SJSA1 (cell line): ENCODE results near the gene SLC25A45. TPM values are rescaled to one million over a fixed set of nuclear protein-coding genes. Genes with fewer than 3 reads are reported as not detected.
A peak's percentile ranks its signal among the peaks of the same experiment; 100 is the strongest.

Experiments
- DNase-seq, 2 experiments: peaks; one replicate each; pipeline ENCODE4 v3.0.0-alpha.2; 2015 to 2020; ENCODE audit warnings: low spot score in 2 of 2, low read depth in 1 of 2
- H3K27ac ChIP-seq: fragments of 250-450 bp; sonication (Bioruptor Pico); 2 replicates; pipeline ENCODE4 v1.5.1; 2020; ENCODE audit warnings: mild to moderate bottlenecking, moderate library complexity
- H3K27me3 ChIP-seq: fragments of 250-450 bp; sonication (Bioruptor Pico); replicated peaks from 2 replicates; pipeline ENCODE4 v1.5.1; 2020; ENCODE audit warnings: mild to moderate bottlenecking, moderate library complexity
- H3K36me3 ChIP-seq: fragments of 250-450 bp; sonication (Bioruptor Pico); 2 replicates; pipeline ENCODE4 v1.5.1; 2020; ENCODE audit warnings: mild to moderate bottlenecking
- H3K4me1 ChIP-seq: fragments of 250-450 bp; sonication (Bioruptor Pico); replicated peaks from 2 replicates; pipeline ENCODE4 v1.6.1; 2021; ENCODE audit warnings: mild to moderate bottlenecking
- H3K4me3 ChIP-seq: fragments of 250-450 bp; sonication (Bioruptor Pico); 2 replicates; pipeline ENCODE4 v1.5.1; 2020; ENCODE audit warnings: mild to moderate bottlenecking
- H3K9me3 ChIP-seq: fragments of 250-450 bp; sonication (Bioruptor Pico); replicated peaks from 2 replicates; pipeline ENCODE4 v1.5.1; 2020; ENCODE audit warnings: mild to moderate bottlenecking
- total RNA-seq: library from RNA; depleted of rRNA; stranded (reverse); fragments of >200 nt; shearing (Covaris generic); gene quantifications from 2 replicates; pipeline ENCODE4 v1.2.3, GENCODE V29; 2014

SLC25A45 gene
- total RNA-seq, 1 experiment from 2014 or later, result 3.1 TPM

GRCh38 chr11:65392899-65393298 is 10.5 kb upstream of the SLC25A45 start:
- Histone ChIP-seq H3K36me3 (peaks cover 98% of the 10 kb centered on the region), H3K9me3 (no peaks in the 10 kb centered on the region), H3K27ac (no peak overlapping the region), H3K4me1 (peaks cover 40% of the 10 kb centered on the region), H3K27me3 (no peaks in the 10 kb centered on the region), H3K4me3 (no peak overlapping the region)
- no peak for DNase-seq

DNA sequence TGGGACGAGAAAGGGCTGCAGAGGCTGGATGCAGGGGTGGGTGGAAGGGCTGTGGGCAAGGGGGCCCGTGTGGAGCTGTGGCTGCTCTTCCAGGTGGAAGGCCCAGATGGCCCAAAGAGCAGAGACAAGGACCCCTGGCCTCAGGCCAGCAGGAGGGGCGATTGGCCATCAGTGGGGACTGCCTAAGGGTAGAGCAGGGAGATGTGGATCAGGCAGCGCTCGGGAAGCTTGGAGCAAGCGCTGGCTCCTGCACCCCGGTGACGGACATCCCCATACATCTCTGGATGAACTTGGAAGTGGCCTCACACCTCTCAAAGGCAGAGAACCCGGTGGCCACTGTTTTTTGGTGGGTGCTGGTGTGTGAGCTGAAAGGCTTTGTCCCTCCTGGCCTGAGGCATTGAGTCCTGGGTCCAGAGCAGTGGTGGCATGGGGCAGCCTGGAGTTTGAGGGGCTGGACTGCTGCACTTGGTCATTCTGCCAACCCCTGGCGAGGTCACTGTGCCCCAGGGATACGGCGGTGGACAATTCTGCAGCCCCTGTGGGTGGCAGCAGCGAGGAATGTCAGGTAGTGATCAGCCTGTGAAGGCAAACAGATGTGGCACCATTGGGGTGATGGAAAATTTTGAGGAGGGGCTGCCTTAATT is 9.9 kb upstream of the SLC25A45 start:
- Histone ChIP-seq H3K27ac (no peak overlapping the region), H3K9me3 (no peaks in the 10 kb centered on the region), H3K4me3 (no peak overlapping the region), H3K36me3 (peaks cover 98% of the 10 kb centered on the region), H3K27me3 (no peaks in the 10 kb centered on the region), H3K4me1 (peaks cover 45% of the 10 kb centered on the region)
- no peak for DNase-seq

DNA sequence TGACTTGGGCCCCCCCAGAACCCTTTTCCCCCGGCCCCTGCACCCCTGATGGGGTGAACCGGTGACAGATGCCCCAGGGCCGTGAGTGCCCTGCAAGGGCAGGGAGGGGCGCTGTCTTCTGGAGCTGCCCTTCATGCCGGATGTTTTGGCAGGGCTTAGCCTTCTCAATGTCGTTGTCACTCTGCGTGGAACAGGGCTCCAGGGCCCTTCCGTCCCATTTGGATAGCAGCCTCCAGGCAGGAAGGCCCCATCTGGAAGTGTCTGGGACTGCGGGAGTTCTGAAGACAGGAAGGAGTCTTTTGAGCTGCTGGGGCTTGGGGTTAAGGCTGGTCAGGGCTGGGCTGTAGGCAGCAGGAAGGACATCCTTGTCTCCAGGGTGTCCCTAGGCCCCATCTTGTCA is 8.6 kb upstream of the SLC25A45 start:
- DNase-seq, result peak; percentile 57 to 74
- Histone ChIP-seq H3K4me3 (0 out of 2 replicates have a peak overlapping the region, but pooled peaks have one; percentile 3), H3K27ac (peak overlapping the region; percentile 45)

GRCh38 chr11:65390099-65390941 is 7.9 kb upstream of the SLC25A45 start:
- H3K27ac ChIP-seq, result peak overlapping the region; percentile 45
- peaks cover 90% of the 10 kb centered on the region for H3K36me3 ChIP-seq
- no peaks in the 10 kb centered on the region for H3K27me3 ChIP-seq
- H3K4me3 ChIP-seq, result 0 out of 2 replicates have a peak overlapping the region, but pooled peaks have one; percentile 3
- peaks cover 63% of the 10 kb centered on the region for H3K4me1 ChIP-seq
- DNase-seq, result peak; percentile 68 to 72
- H3K9me3 ChIP-seq, result peaks cover 3% of the 10 kb centered on the region; the same call in 1 of the 2 replicates

More for the DNA sequence above, 8.6 kb upstream of the SLC25A45 start:
- Histone ChIP-seq H3K36me3 (peaks cover 97% of the 10 kb centered on the region), H3K27me3 (no peaks in the 10 kb centered on the region), H3K4me1 (peaks cover 59% of the 10 kb centered on the region), H3K9me3 (peaks cover 3% of the 10 kb centered on the region; the same call in 1 of the 2 replicates)

GRCh38 chr11:65389294-65389980 is 7.0 kb upstream of the SLC25A45 start:
- peak overlapping the region; percentile 45 for H3K27ac ChIP-seq
- no peak overlapping the region for H3K4me3 ChIP-seq
- DNase-seq, result peak; percentile 44 to 59
- peaks cover 72% of the 10 kb centered on the region for H3K4me1 ChIP-seq
- peaks cover 3% of the 10 kb centered on the region; the same call in 1 of the 2 replicates for H3K9me3 ChIP-seq
- H3K36me3 ChIP-seq, result peaks cover 81% of the 10 kb centered on the region
- no peaks in the 10 kb centered on the region for H3K27me3 ChIP-seq

GRCh38 chr11:65388731-65389130 is 6.3 kb upstream of the SLC25A45 start:
- H3K4me1 ChIP-seq, result peaks cover 79% of the 10 kb centered on the region
- peaks cover 74% of the 10 kb centered on the region for H3K36me3 ChIP-seq
- H3K27me3 ChIP-seq, result no peaks in the 10 kb centered on the region
- no peak for DNase-seq
- H3K27ac ChIP-seq, result no peak overlapping the region
- no peak overlapping the region for H3K4me3 ChIP-seq
- peaks cover 3% of the 10 kb centered on the region; the same call in 1 of the 2 replicates for H3K9me3 ChIP-seq

- Histone ChIP-seq H3K4me1 (peaks cover 93% of the 10 kb centered on the region), H3K27me3 (no peaks in the 10 kb centered on the region), H3K36me3 (peaks cover 52% of the 10 kb centered on the region), H3K9me3 (peaks cover 3% of the 10 kb centered on the region; the same call in 1 of the 2 replicates), H3K27ac (peak within 1 kb of the TSS; percentile 88), H3K4me3 (peak within 1 kb of the TSS; percentile 94)
- peak; percentile 94 to 95 for DNase-seq
Observed at GRCh38 chr11:65386307-65387140, 4.1 kb upstream of the SLC25A45 start, which contains the start of gene FRMD8. FRMD8 (plus strand) TSS chr11:65386637; CDS start chr11:65387037, 400 bp downstream.

DNA sequence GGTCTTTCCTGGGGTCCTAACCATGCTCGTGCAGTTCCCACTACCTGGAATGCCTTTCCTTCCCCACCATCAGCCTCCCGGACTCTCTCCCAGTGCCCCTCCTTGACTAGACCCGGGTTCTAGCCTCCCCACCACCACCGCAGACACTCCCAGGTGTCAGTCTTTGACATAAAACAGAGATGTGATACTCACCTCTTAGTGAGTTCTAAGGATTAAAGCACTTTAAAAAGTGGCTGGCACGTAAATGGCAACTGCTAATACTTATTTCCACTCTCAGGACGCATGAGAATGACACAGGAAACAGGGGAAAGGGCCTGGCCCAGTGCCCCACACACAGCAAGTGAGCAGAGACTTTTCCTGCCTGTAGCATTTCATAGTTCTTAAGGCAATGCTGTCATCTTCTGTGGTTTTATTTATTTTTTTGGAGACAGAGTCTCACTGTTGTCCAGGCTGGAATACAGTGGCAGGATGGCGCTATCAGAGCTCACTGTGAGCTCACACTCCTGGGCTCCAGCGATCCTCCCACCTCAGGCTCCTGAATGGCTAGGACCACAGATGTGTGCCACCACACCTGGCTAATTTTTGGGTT is 1.9 kb upstream of the SLC25A45 start:
- peak; percentile 52 to 55 for DNase-seq
- Histone ChIP-seq H3K36me3 (peaks cover 33% of the 10 kb centered on the region), H3K4me1 (peaks cover 84% of the 10 kb centered on the region), H3K27ac (peak overlapping the region; percentile 92), H3K9me3 (peaks cover 3% of the 10 kb centered on the region; the same call in 1 of the 2 replicates), H3K27me3 (no peaks in the 10 kb centered on the region), H3K4me3 (no peak overlapping the region)

DNA sequence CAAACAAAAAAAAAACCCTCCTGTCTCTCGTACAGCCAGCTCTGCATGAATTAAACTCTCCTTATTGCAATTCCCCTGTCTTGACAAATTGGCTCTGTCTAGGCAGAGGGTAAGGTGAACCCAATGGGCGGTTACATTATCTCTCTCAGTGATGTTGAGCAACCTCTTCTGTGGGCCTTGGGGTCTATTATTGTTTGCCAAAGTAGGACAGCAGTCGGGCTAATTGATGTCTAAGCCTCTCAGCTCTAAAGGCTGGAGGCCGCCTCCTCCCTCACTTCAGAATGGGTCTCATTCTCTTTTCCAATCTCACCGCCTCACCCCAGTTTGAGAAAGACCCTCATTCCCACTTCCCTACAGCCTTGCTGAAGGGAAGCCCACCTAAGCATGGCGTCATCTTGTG is 1.3 kb upstream of the SLC25A45 start:
- Histone ChIP-seq H3K4me3 (no peak overlapping the region), H3K4me1 (peaks cover 78% of the 10 kb centered on the region), H3K27ac (peak overlapping the region; percentile 92), H3K36me3 (peaks cover 27% of the 10 kb centered on the region), H3K9me3 (peaks cover 3% of the 10 kb centered on the region; the same call in 1 of the 2 replicates), H3K27me3 (no peaks in the 10 kb centered on the region)
- DNase-seq, result no peak

DNA sequence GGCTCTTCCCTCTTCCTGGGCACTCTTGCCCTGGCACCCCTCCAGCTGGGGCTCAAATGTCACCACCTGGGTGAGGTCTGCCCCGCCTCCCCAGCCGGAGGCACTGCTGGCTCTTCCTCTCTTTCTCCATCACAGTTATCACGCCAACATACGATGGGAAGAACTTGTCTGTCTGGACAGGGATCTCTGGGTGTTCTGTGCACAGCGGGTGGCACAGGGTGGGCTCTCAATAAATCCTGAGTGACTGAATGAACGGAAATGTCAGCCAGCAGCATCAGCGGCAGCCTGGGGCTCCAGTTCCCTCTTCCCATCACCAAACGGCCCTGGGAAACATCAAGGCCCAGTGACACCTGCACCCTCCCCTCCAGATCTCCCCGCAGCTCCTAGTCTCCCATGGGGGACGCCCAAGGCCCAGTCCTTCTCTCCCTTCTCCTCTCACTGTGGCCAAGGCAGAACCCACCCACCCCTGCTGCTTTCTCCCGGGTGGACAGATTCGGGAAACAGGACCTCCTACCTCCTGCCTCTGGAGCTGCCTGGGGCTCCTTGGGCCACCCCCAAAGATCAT is 440 bp upstream of the SLC25A45 start:
- peak overlapping the region; percentile 92 for H3K27ac ChIP-seq
- H3K4me3 ChIP-seq, result peak overlapping the region; percentile 1; the same call in 1 of the 2 replicates
- peaks cover 18% of the 10 kb centered on the region for H3K36me3 ChIP-seq
- DNase-seq, result no peak
- no peaks in the 10 kb centered on the region for H3K27me3 ChIP-seq
- peaks cover 3% of the 10 kb centered on the region; the same call in 1 of the 2 replicates for H3K9me3 ChIP-seq
- peaks cover 71% of the 10 kb centered on the region for H3K4me1 ChIP-seq

GRCh38 chr11:65381716-65382032 is 772 bp downstream of the SLC25A45 start:
- Histone ChIP-seq H3K36me3 (peaks cover 6% of the 10 kb centered on the region), H3K9me3 (peaks cover 2% of the 10 kb centered on the region; the same call in 1 of the 2 replicates), H3K4me3 (peak overlapping the region; percentile 22), H3K27ac (peak overlapping the region; percentile 92), H3K27me3 (no peaks in the 10 kb centered on the region), H3K4me1 (peaks cover 59% of the 10 kb centered on the region)
- peak in 1 of 2 experiments; percentile 97 for DNase-seq

DNA sequence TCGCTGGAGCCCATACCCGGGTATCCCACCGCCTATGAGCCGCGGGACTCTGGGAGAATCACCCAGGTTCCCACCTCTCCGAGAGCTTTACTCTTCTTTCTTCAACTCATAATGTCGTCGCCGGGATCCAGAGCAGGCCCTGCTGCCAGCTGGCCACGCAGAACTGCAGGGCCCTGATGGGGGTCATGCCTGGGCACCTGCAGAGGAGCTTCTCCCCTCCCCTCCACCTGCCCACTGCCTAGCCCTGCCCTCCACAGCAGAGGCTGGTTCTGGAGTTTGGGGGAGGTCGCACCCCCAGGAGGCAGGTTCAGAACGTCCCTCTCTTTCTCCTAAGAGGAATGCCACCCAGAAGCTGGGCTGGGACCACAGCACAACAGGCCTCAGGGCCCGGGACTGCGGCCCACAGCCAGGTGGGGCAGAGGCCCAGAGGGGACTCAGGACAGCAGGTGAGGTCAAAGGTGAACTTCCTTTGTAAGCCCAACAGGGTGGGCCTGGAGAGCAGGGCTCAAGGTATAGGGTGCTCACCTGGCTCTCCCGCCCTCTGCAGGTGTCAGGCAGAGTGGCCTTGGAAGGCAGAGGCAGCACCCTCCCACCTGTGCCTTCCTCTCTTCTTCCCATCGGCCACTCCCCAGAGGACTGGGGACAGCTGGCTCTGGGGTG is 1.9 kb downstream of the SLC25A45 start:
- H3K4me1 ChIP-seq, result peaks cover 50% of the 10 kb centered on the region
- 0 out of 2 replicates have a peak overlapping the region, but pooled peaks have one; percentile 92 for H3K27ac ChIP-seq
- H3K36me3 ChIP-seq, result no peaks in the 10 kb centered on the region
- H3K4me3 ChIP-seq, result no peak overlapping the region
- no peak for DNase-seq
- no peaks in the 10 kb centered on the region for H3K9me3 ChIP-seq
- H3K27me3 ChIP-seq, result no peaks in the 10 kb centered on the region
